HG02938 (cell line): ENCODE results near the gene FAH.

Experiments
- ATAC-seq: cut with Tn5 transposase; IDR thresholded peaks from one replicate; pipeline ENCODE4 v1.9.1; 2021; ENCODE audit warnings: mild to moderate bottlenecking, moderate library complexity; ENCODE audit not compliant: unreplicated experiment

FAH gene

DNA sequence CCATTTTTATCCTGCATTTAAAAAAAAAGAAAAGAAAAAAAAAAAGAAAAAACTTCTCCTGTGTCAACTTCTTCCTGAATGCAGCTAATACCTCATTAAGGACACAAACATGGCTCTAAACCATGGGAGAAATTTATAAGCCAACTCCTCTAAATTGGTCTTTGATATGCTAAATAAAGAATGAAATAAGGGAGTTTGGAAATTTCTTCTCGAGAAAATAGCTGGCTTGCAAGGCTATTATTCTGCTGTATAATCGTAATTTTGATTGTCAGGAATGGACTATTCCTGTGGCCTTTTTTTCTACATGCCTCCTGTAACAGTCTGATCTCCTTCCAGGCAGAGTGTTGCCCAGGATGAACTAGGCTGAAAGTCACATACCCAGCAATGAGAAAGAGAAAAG, 78.6 kb downstream of the FAH start:
- ATAC-seq = no peak

- no peak for ATAC-seq
These were observed 80.8 kb downstream of the FAH start for GRCh38 chr15:80233581-80233980.

- no peak for ATAC-seq
These were observed 82.1 kb downstream of the FAH start for GRCh38 chr15:80234883-80235282.
